ENCODE data around the gene LCT. TPM values are rescaled to one million over a fixed set of nuclear protein-coding genes. Genes with fewer than 3 reads are reported as not detected.

LCT gene
- total and polyA plus RNA-seq, 2 of the 4 experiments (the other 2 are of a cell fraction): under 0.01 TPM; not detected in 1

- Histone ChIP-seq H3K23ac (ENCODE audit: low read depth, low read length) (no peak overlapping the region), H2BK15ac (ENCODE audit: low read depth, low read length) (no peak overlapping the region), H4K91ac (ENCODE audit: insufficient read depth, low read depth, low read length) (no peak overlapping the region), H3K79me1 (ENCODE audit: low read depth in 1 of 2, low read length in 2 of 2) (peaks cover 13 to 26% of the 10 kb centered on the region in 2 experiments), H3K9me3 (ENCODE audit: control insufficient read depth, insufficient read depth, low read length) (peaks cover 3% of the 10 kb centered on the region), H2AFZ (replicated peaks; ENCODE audit: low read length, poor library complexity) (no peak overlapping the region), H3K4me2 (ENCODE audit: low read depth, low read length) (no peak overlapping the region), H3K4me1 (ENCODE audit: control insufficient read depth, insufficient read depth, low read length) (no peaks in the 10 kb centered on the region; the same call in 1 of the 2 replicates), H2AK9ac (replicated peaks; ENCODE audit: low read depth, low read length, poor library complexity) (no peak overlapping the region), H2BK5ac (ENCODE audit: low read depth, low read length, poor library complexity, severe bottlenecking) (no peak overlapping the region), H4K5ac (ENCODE audit: low read depth, low read length) (no peak overlapping the region), H3K18ac (ENCODE audit: low read depth, low read length) (no peak overlapping the region), H2BK20ac (ENCODE audit: low read depth, low read length) (no peak overlapping the region), H3K9ac (ENCODE audit: low read depth, low read length) (no peak overlapping the region), H3K56ac (ENCODE audit: extremely low read depth, insufficient read depth, low read length) (no peak overlapping the region), H3K36me3 (ENCODE audit: control insufficient read depth, insufficient read depth, low read length) (peaks cover 51% of the 10 kb centered on the region), H3K27me3 (ENCODE audit: control insufficient read depth, insufficient read depth, low read length) (no peaks in the 10 kb centered on the region), H3K27ac (ENCODE audit: insufficient read depth, low read length) (no peak overlapping the region), H3K14ac (replicated peaks; ENCODE audit: low read depth, low read length) (no peak overlapping the region), H3K4ac (ENCODE audit: low read depth, low read length) (no peak overlapping the region), H4K20me1 (ENCODE audit: insufficient read depth, low read length) (0 out of 2 replicates have a peak, but pooled peaks cover 3% of the 10 kb centered on the region), H2BK120ac (ENCODE audit: low read depth, low read length) (no peak overlapping the region), H2AK5ac (ENCODE audit: low read depth, low read length) (no peak overlapping the region), H4K8ac (ENCODE audit: low read depth in 2 of 2, low read length in 2 of 2) (no peak overlapping the region), H3K9me1 (ENCODE audit: insufficient read depth, low read length) (no peaks in the 10 kb centered on the region; the same call in 1 of the 2 replicates), H3K4me3 (ENCODE audit: insufficient read depth, low read depth, low read length) (no peak overlapping the region)
- BruUV-seq (replicated peaks): no TSS peak
- dilution Hi-C loops (cut with HindIII; ENCODE audit: low sequenced_read_pairs, unreplicated experiment): no loop called here
- DNase-seq (no peak), ATAC-seq (ENCODE audit: low read depth) (no peak)
- no peak for TF ChIP-seq RCOR1 (IDR thresholded peaks at IDR 0.05; ENCODE audit: insufficient replicate concordance, low read length)
- no peak for TF ChIP-seq BHLHE40 (IDR thresholded peaks at IDR 0.05; ENCODE audit: low read depth, low read length)
- no peak for TF ChIP-seq USF2 (IDR thresholded peaks at IDR 0.05; ENCODE audit: low read depth, low read length)
- no peak for TF ChIP-seq CEBPB (IDR thresholded peaks at IDR 0.05; ENCODE audit: low read depth, low read length)
- TF ChIP-seq FOS (IDR thresholded peaks at IDR 0.05; ENCODE audit: low read depth, low read length): no peak
- TF ChIP-seq POLR2A (IDR thresholded peaks at IDR 0.05; ENCODE audit: low read depth, low read length): no peak
- no peak for TF ChIP-seq SMC3 (IDR thresholded peaks at IDR 0.05; ENCODE audit: low read depth, low read length)
- TF ChIP-seq RAD21 (IDR thresholded peaks at IDR 0.05; ENCODE audit: low read length): no peak
- TF ChIP-seq, protein P1, sequence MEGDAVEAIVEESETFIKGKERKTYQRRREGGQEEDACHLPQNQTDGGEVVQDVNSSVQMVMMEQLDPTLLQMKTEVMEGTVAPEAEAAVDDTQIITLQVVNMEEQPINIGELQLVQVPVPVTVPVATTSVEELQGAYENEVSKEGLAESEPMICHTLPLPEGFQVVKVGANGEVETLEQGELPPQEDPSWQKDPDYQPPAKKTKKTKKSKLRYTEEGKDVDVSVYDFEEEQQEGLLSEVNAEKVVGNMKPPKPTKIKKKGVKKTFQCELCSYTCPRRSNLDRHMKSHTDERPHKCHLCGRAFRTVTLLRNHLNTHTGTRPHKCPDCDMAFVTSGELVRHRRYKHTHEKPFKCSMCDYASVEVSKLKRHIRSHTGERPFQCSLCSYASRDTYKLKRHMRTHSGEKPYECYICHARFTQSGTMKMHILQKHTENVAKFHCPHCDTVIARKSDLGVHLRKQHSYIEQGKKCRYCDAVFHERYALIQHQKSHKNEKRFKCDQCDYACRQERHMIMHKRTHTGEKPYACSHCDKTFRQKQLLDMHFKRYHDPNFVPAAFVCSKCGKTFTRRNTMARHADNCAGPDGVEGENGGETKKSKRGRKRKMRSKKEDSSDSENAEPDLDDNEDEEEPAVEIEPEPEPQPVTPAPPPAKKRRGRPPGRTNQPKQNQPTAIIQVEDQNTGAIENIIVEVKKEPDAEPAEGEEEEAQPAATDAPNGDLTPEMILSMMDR (conservative IDR thresholded peaks at IDR 0.05; ENCODE audit: low read depth, low read length): no peak
- no peak for TF ChIP-seq RFX5 (IDR thresholded peaks at IDR 0.05; ENCODE audit: low read depth, low read length)
- no peak for TF ChIP-seq CHD1 (IDR thresholded peaks at IDR 0.05; ENCODE audit: low read depth, low read length)
- TF ChIP-seq NFE2L2 (IDR thresholded peaks at IDR 0.05; ENCODE audit: low read depth, low read length): no peak
- TF ChIP-seq MXI1 (IDR thresholded peaks at IDR 0.05; ENCODE audit: borderline replicate concordance, low read depth, low read length): no peak
- TF ChIP-seq MAZ (IDR thresholded peaks at IDR 0.05; ENCODE audit: borderline replicate concordance, low read depth, low read length): no peak
- TF ChIP-seq, protein P2, sequence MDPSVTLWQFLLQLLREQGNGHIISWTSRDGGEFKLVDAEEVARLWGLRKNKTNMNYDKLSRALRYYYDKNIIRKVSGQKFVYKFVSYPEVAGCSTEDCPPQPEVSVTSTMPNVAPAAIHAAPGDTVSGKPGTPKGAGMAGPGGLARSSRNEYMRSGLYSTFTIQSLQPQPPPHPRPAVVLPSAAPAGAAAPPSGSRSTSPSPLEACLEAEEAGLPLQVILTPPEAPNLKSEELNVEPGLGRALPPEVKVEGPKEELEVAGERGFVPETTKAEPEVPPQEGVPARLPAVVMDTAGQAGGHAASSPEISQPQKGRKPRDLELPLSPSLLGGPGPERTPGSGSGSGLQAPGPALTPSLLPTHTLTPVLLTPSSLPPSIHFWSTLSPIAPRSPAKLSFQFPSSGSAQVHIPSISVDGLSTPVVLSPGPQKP (IDR thresholded peaks at IDR 0.05; ENCODE audit: borderline replicate concordance, low read depth, low read length): no peak
- no peak for TF ChIP-seq MAFK (IDR thresholded peaks at IDR 0.05; ENCODE audit: low read depth, low read length)
- CTCF ChIA-PET: no interaction called here
- intact Hi-C loops (cut with micrococcal nuclease): no loop called here
- in situ Hi-C loops (cut with MboI; ENCODE audit: low sequenced_read_pairs): no loop called here
- POLR2A ChIA-PET (ENCODE audit: unreplicated experiment): no interaction called here
- 93% methylated on average over 2 of the region's 7 CpGs; no CpG with 5 or more reads in 1 of the 2 experiments for WGBS, 2 experiments (ENCODE audit: extremely low coverage in 2 of 2, insufficient read length in 1 of 2)
These were observed 60.6 kb downstream of the LCT start for GRCh38 chr2:135776367-135776766.

Data from IMR-90 (cell line).